GM18951 (cell line): Measurements from ENCODE around the gene PDE11A.

Experiments used
- POLR2A ChIP-seq: IDR thresholded peaks from 4 replicates; pipeline ENCODE4 v1.6.1; 2011; ENCODE audit warnings: mild to moderate bottlenecking; ENCODE audit not compliant: insufficient read length, insufficient read depth; ENCODE audit errors: extremely low read depth
- in situ Hi-C: fragments of 300-500 bp; cut with MboI; formaldehyde crosslinking; loops from one replicate; pipeline ENCODE4 v1.12.0; 2022; ENCODE audit warnings: low sequenced_read_pairs, mixed read lengths, inconsistent platforms; ENCODE audit not compliant: unreplicated experiment

The PDE11A gene

GRCh38 chr2:177589186-177589585 lies 483.4 kb downstream of the PDE11A start:
- no peak for TF ChIP-seq POLR2A
- in situ Hi-C loops, result no loop called here

- in situ Hi-C loops, result no loop called here
- TF ChIP-seq POLR2A, result no peak
Measured at GRCh38 chr2:177588671-177589070, 483.9 kb downstream of the PDE11A start.

GRCh38 chr2:177587371-177587770 lies 485.2 kb downstream of the PDE11A start:
- TF ChIP-seq POLR2A, result no peak
- in situ Hi-C loops, result no loop called here

GRCh38 chr2:177586154-177586553 lies 486.4 kb downstream of the PDE11A start:
- no peak for TF ChIP-seq POLR2A
- in situ Hi-C loops, result no loop called here

GRCh38 chr2:177585234-177585863 lies 487.2 kb downstream of the PDE11A start:
- in situ Hi-C loops, result no loop called here
- no peak for TF ChIP-seq POLR2A

GRCh38 chr2:177584030-177584692 lies 488.4 kb downstream of the PDE11A start:
- TF ChIP-seq POLR2A, result no peak
- in situ Hi-C loops, result no loop called here

GRCh38 chr2:177582000-177582399 lies 490.6 kb downstream of the PDE11A start:
- in situ Hi-C loops, result no loop called here
- no peak for TF ChIP-seq POLR2A

GRCh38 chr2:177579486-177580036 lies 493.0 kb downstream of the PDE11A start:
- in situ Hi-C loops, result no loop called here
- TF ChIP-seq POLR2A, result no peak

GRCh38 chr2:177578454-177578853 lies 494.1 kb downstream of the PDE11A start:
- in situ Hi-C loops, result no loop called here
- TF ChIP-seq POLR2A, result no peak

GRCh38 chr2:177577075-177577474 lies 495.5 kb downstream of the PDE11A start:
- no peak for TF ChIP-seq POLR2A
- in situ Hi-C loops, result no loop called here

GRCh38 chr2:177575358-177575757 lies 497.2 kb downstream of the PDE11A start:
- in situ Hi-C loops, result no loop called here
- TF ChIP-seq POLR2A, result no peak

GRCh38 chr2:177574356-177574755 lies 498.2 kb downstream of the PDE11A start:
- no peak for TF ChIP-seq POLR2A
- in situ Hi-C loops, result no loop called here
